ENCODE data around the gene C5orf63.

DNA sequence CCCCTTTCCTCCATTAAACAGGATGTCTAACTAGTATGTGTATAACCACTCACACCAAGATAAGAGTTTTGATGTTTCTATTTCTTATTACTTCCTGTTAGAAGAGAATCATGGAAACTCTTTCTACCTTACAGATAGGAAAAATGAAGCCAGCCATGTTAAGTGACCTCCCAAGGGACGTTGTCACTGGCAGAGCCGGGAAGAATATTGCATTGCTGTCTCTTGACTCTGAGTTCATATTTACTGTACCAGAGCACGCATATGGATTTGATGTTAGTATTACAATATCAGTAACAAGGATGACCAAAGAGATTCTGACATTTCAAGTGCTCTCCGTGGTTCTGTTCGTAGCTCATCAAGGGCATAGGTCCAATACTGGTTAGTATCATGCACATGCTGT, 12.5 kb upstream of the C5orf63 start:
- TF ChIP-seq SUZ12 (IDR thresholded peaks at IDR 0.05; ENCODE audit: low read depth, low read length) (no peak), ARNTL (CRISPR knock-in tag; IDR thresholded peaks at IDR 0.05) (no peak)
